RWPE1 (cell line): ENCODE data around the gene LRGUK.

Source experiments
- CTCF ChIA-PET: fragments of 350-600 bp; sonication (Branson Sonifier 250); formaldehyde crosslinking; extraction: SDS; loops from one replicate; lab custom pipeline; 2021; lab: Yijun Ruan, JAX
- POLR2A ChIA-PET: fragments of 400-600 bp; formaldehyde crosslinking; extraction: SDS; loops from one replicate; lab custom pipeline; 2020; ENCODE audit warnings: antibody characterized with exemption; ENCODE audit not compliant: low non-redundant PET; lab: Yijun Ruan, JAX
- DNase-seq: peaks from one replicate; pipeline ENCODE4 v3.0.0; 2012; ENCODE audit warnings: low spot score
- H3K27ac ChIP-seq: fragments of 450-650 bp; 2 replicates; pipeline ENCODE4 v1.5.1; 2017
- CTCF ChIP-seq: fragments of 450-650 bp; conservative IDR thresholded peaks from 2 replicates; pipeline ENCODE4 v1.5.1; 2017; ENCODE audit warnings: low read depth, mild to moderate bottlenecking

Gene LRGUK

GRCh38 chr7:134129856-134130523 is 2.9 kb downstream of the LRGUK start:
- ChIA-PET POLR2A (no interaction called here), CTCF (interaction anchor here (1.3 kb wide), 1 partner anchor 11 kb away, joined by 4 read pairs; no protein-coding TSS in a partner anchor)
- TF ChIP-seq CTCF: no peak
- DNase-seq: no peak
- H3K27ac ChIP-seq: no peak overlapping the region

- ChIA-PET CTCF (no interaction called here), POLR2A (no interaction called here)
- DNase-seq: no peak
- TF ChIP-seq CTCF: no peak
- H3K27ac ChIP-seq: no peak overlapping the region
Observed at GRCh38 chr7:134134004-134134403, 6.9 kb downstream of the LRGUK start.

GRCh38 chr7:134140889-134141867 is 14.0 kb downstream of the LRGUK start:
- CTCF ChIA-PET: interaction anchor here (0.5 to 1.5 kb wide), 11 partner anchors 9 to 1444 kb away, joined by 3 to 5 read pairs (median 4); no protein-coding TSS in a partner anchor
- POLR2A ChIA-PET: no interaction called here

GRCh38 chr7:134141868-134142264 is 14.7 kb downstream of the LRGUK start:
- ChIA-PET POLR2A (no interaction called here), CTCF (interaction anchor here (0.6 to 1.5 kb wide), 6 partner anchors 10 to 284 kb away, joined by 3 to 5 read pairs (median 4); no protein-coding TSS in a partner anchor)
- H3K27ac ChIP-seq: no peak overlapping the region
- no peak for TF ChIP-seq CTCF
- no peak for DNase-seq

More at GRCh38 chr7:134140889-134141867, 14.0 kb downstream of the LRGUK start:
- peak; percentile 96 for TF ChIP-seq CTCF
- peak; percentile 53 for DNase-seq
- no peak overlapping the region for H3K27ac ChIP-seq

GRCh38 chr7:134153493-134154136 is 26.5 kb downstream of the LRGUK start:
- DNase-seq: no peak
- H3K27ac ChIP-seq: no peak overlapping the region
- POLR2A ChIA-PET: no interaction called here
- TF ChIP-seq CTCF: no peak
- CTCF ChIA-PET: no interaction called here

GRCh38 chr7:134154581-134155130 is 27.5 kb downstream of the LRGUK start:
- ChIA-PET CTCF (no interaction called here), POLR2A (no interaction called here)
- no peak for TF ChIP-seq CTCF
- no peak overlapping the region for H3K27ac ChIP-seq
- no peak for DNase-seq
